BJ (cell line): Measurements from ENCODE around the gene OMG. TPM values are rescaled to one million over a fixed set of nuclear protein-coding genes. Genes with fewer than 3 reads are reported as not detected.

ENCODE experiments used
- CTCF ChIA-PET: fragments of 350-600 bp; formaldehyde crosslinking; extraction: SDS; loops from one replicate; lab custom pipeline; 2021; ENCODE audit warnings: antibody characterized with exemption, inconsistent platforms; lab: Yijun Ruan, JAX
- POLR2A ChIA-PET: fragments of 300-600 bp; sonication (Branson Sonifier 250); formaldehyde crosslinking; extraction: SDS; loops from one replicate; lab custom pipeline; 2021; ENCODE audit warnings: antibody characterized with exemption; lab: Charles Lee
- DNase-seq: peaks from one replicate; pipeline ENCODE4 v3.0.0-alpha.2; 2011; ENCODE audit warnings: low read depth
- H3K27me3 ChIP-seq: 2 replicates; pipeline ENCODE4 v1.6.0; 2011; ENCODE audit warnings: low read length; ENCODE audit not compliant: control insufficient read depth, insufficient read depth
- H3K36me3 ChIP-seq: 2 replicates; pipeline ENCODE4 v1.5.1; 2011; ENCODE audit warnings: low read length; ENCODE audit not compliant: control insufficient read depth, insufficient read depth
- H3K4me3 ChIP-seq: 2 replicates; pipeline ENCODE4 v1.5.1; 2011; ENCODE audit warnings: low read depth, mild to moderate bottlenecking, control low read depth, low read length
- CTCF ChIP-seq: IDR thresholded peaks from 2 replicates; pipeline ENCODE4 v1.5.1; 2011; ENCODE audit warnings: low read depth, mild to moderate bottlenecking, control low read depth, inconsistent platforms, low read length, moderate library complexity; ENCODE audit not compliant: insufficient read depth
- polyA plus RNA-seq: library from polyadenylated mRNA; depleted of rRNA; stranded (reverse); fragments of >200 nt; gene quantifications from 2 replicates; pipeline ENCODE4 v1.2.3, GENCODE V29; 2011; rRNA removed

Gene OMG
- polyA plus RNA-seq, 1 experiment: 0.13 TPM

- Histone ChIP-seq H3K36me3 (no peaks in the 10 kb centered on the region; the same call in 1 of the 2 replicates), H3K4me3 (no peak overlapping the region), H3K27me3 (no peaks in the 10 kb centered on the region)
- POLR2A ChIA-PET: no interaction called here
- DNase-seq: no peak
- CTCF ChIA-PET: no interaction called here
- no peak for TF ChIP-seq CTCF
Observed at GRCh38 chr17:31249835-31250141, 47.3 kb downstream of the OMG start.

- ChIA-PET CTCF (no interaction called here), POLR2A (interaction anchor here (0.6 kb wide), 1 partner anchor 855 kb away, joined by 5 read pairs; no protein-coding TSS in a partner anchor)
- Histone ChIP-seq H3K27me3 (no peaks in the 10 kb centered on the region), H3K36me3 (no peaks in the 10 kb centered on the region; the same call in 1 of the 2 replicates), H3K4me3 (no peak overlapping the region)
- TF ChIP-seq CTCF: no peak
- DNase-seq: peak; percentile 62
Observed at GRCh38 chr17:31248986-31249834, 47.8 kb downstream of the OMG start.

Other genes with a start within 250 kb of the OMG start
- 29.3 and 48.2 TPM in 2 replicates for gene NF1, start 202.3 kb downstream of the OMG start, polyA plus RNA-seq
- gene EVI2B, start 16.8 kb upstream of the OMG start, polyA plus RNA-seq: 0.12 and 0.43 TPM in 2 replicates
- 0.21 and 0.49 TPM in 2 replicates for gene EVI2A, start 24.4 kb upstream of the OMG start, polyA plus RNA-seq
- 0.02 and 0.15 TPM in 2 replicates for gene RAB11FIP4, start 94.4 kb upstream of the OMG start, polyA plus RNA-seq